ENCODE results near the gene CEP295NL. TPM values are rescaled to one million over a fixed set of nuclear protein-coding genes. Genes with fewer than 3 reads are reported as not detected.

The CEP295NL gene
- total and polyA plus RNA-seq, 2 of the 8 experiments (the other 6 are each of a cell fraction or from before 2014, with no cell fraction given), result 0.06 to 2.0 TPM

- TF ChIP-seq FOSL1 (IDR thresholded peaks at IDR 0.05; ENCODE audit: insufficient read depth, low read depth, low read length) (no peak), KDM1A (IDR thresholded peaks at IDR 0.05; ENCODE audit: borderline replicate concordance, low read length) (no peak), SIX5 (IDR thresholded peaks at IDR 0.05; ENCODE audit: low read depth, low read length) (no peak), TCF12 (IDR thresholded peaks at IDR 0.05; ENCODE audit: low read depth, low read length) (no peak), TEAD4 (IDR thresholded peaks at IDR 0.05; ENCODE audit: low read depth, low read length) (no peak), CBX5 (IDR thresholded peaks at IDR 0.05; ENCODE audit: low read depth, low read length) (no peak), MAFK (IDR thresholded peaks at IDR 0.05; ENCODE audit: low read depth, low read length) (no peak)
These were observed 19.4 kb downstream of the CEP295NL start (continued) for GRCh38 chr17:78883533-78884131.

Data from H1 (cell line).